ENCODE results near the gene HTN1. TPM values are rescaled to one million over a fixed set of nuclear protein-coding genes. Genes with fewer than 3 reads are reported as not detected.
"Not testable (repeated sequence)": the region's sequence is repeated elsewhere in the genome, so short reads cannot be mapped to it uniquely, and the experiment has no call there.

HTN1 gene
- total RNA-seq, 1 donor from 2014 or later = not detected

GRCh38 chr4:70041652-70042286, 8.5 kb upstream of the HTN1 start:
- no peak for TF ChIP-seq CTCF (IDR thresholded peaks at IDR 0.05)
- H3K9me3 ChIP-seq = peaks cover 4% of the 10 kb centered on the region
- ATAC-seq (no peak), DNase-seq (no peak)
- H3K36me3 ChIP-seq = no peaks in the 10 kb centered on the region
- no peaks in the 10 kb centered on the region for H3K4me1 ChIP-seq
- H3K27ac ChIP-seq = no peak overlapping the region
- H3K4me3 ChIP-seq = no peak overlapping the region
- no peaks in the 10 kb centered on the region for H3K27me3 ChIP-seq
- intact Hi-C loops (cut with DNase I) = no loop called here

- H3K4me3 ChIP-seq; H3K27me3 ChIP-seq; DNase-seq; H3K4me1 ChIP-seq; H3K27ac ChIP-seq; H3K36me3 ChIP-seq; H3K9me3 ChIP-seq; intact Hi-C loops (cut with DNase I); ATAC-seq: not testable (repeated sequence)
Observed at GRCh38 chr4:70056534-70056933, 6.3 kb downstream of the HTN1 start.

- Histone ChIP-seq H3K4me3 (no peak overlapping the region), H3K9me3 (no peaks in the 10 kb centered on the region), H3K27me3 (no peaks in the 10 kb centered on the region), H3K27ac (no peak overlapping the region), H3K36me3 (no peaks in the 10 kb centered on the region), H3K4me1 (no peaks in the 10 kb centered on the region)
- DNase-seq (no peak), ATAC-seq (no peak)
- TF ChIP-seq CTCF (IDR thresholded peaks at IDR 0.05) = no peak
- intact Hi-C loops (cut with DNase I) = no loop called here
Observed at GRCh38 chr4:70057651-70058050, 7.4 kb downstream of the HTN1 start.

- Histone ChIP-seq H3K27ac (no peak overlapping the region), H3K4me3 (no peak overlapping the region), H3K27me3 (no peaks in the 10 kb centered on the region), H3K9me3 (no peaks in the 10 kb centered on the region), H3K4me1 (no peaks in the 10 kb centered on the region), H3K36me3 (no peaks in the 10 kb centered on the region)
- TF ChIP-seq CTCF (IDR thresholded peaks at IDR 0.05) = no peak
- DNase-seq (no peak), ATAC-seq (no peak)
- intact Hi-C loops (cut with DNase I) = no loop called here
Observed at GRCh38 chr4:70059149-70059548, 8.9 kb downstream of the HTN1 start.

- no peak for TF ChIP-seq CTCF (IDR thresholded peaks at IDR 0.05)
- intact Hi-C loops (cut with DNase I) = no loop called here
- no peak for ATAC-seq
- no peaks in the 10 kb centered on the region for H3K9me3 ChIP-seq
- no peak overlapping the region for H3K27ac ChIP-seq
- DNase-seq = no peak
- H3K4me3 ChIP-seq = no peak overlapping the region
- H3K4me1 ChIP-seq = no peaks in the 10 kb centered on the region
- no peaks in the 10 kb centered on the region for H3K27me3 ChIP-seq
- no peaks in the 10 kb centered on the region for H3K36me3 ChIP-seq
Observed at GRCh38 chr4:70062000-70062399, 11.8 kb downstream of the HTN1 start.

GRCh38 chr4:70080205-70080604, 30.0 kb downstream of the HTN1 start:
- H3K9me3 ChIP-seq = no peaks in the 10 kb centered on the region
- no peak overlapping the region for H3K4me3 ChIP-seq
- DNase-seq (no peak), ATAC-seq (no peak)
- H3K27me3 ChIP-seq = no peaks in the 10 kb centered on the region
- TF ChIP-seq CTCF (IDR thresholded peaks at IDR 0.05) = no peak
- no peaks in the 10 kb centered on the region for H3K4me1 ChIP-seq
- intact Hi-C loops (cut with DNase I) = no loop called here
- no peaks in the 10 kb centered on the region for H3K36me3 ChIP-seq
- no peak overlapping the region for H3K27ac ChIP-seq
